ENCODE measurements around the gene PMPCB.
A peak's percentile ranks its signal among the peaks of the same experiment; 100 is the strongest.
"Not testable (repeated sequence)": the region's sequence is repeated elsewhere in the genome, so short reads cannot be mapped to it uniquely, and the experiment has no call there.

PMPCB gene, protein sequence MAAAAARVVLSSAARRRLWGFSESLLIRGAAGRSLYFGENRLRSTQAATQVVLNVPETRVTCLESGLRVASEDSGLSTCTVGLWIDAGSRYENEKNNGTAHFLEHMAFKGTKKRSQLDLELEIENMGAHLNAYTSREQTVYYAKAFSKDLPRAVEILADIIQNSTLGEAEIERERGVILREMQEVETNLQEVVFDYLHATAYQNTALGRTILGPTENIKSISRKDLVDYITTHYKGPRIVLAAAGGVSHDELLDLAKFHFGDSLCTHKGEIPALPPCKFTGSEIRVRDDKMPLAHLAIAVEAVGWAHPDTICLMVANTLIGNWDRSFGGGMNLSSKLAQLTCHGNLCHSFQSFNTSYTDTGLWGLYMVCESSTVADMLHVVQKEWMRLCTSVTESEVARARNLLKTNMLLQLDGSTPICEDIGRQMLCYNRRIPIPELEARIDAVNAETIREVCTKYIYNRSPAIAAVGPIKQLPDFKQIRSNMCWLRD

DNA sequence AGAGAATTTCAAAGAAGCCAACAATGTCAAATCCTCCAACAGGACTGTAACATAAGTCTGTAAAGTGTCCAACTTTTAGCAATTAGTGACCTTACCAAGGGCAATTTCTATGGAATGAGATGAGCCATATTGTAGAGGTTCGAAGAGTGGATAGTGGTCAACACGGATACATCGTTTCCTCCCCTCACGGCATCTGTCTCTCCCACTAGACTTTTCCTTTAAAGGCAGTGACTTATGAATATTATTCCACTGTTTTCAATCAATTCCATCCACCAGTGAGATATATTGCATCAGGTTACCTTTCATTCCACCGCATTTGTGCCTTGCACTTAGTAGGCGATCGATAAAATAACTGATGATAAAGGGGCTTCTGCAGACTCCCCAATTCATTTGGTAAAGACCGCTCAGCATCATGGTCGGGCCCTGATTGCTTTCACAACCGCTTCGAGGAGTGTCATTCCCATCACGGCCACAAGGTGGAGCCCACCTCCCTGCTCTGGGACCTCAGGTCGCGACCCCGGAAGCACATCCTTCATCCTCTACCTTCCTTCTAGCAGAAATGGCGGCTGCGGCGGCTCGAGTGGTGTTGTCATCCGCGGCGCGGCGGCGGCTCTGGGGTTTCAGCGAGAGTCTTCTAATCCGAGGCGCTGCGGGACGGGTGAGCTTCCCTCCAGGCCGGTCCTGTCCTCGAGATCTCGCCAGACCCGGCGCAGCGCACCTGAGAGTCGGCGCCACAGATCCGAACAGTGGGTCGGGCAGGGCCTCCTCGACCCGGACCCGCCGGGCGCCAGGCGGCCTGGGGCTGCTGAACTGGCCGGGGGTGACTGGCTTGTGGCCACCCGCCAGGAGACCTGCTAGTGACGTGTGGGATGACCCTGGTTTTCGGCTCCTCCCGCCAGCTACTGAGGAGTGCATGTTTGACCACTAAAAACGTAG is at the start of gene PMPCB:
PMPCB (plus strand) TSS at position 535 of the 936 bp plus-strand sequence; CDS start at position 560, 25 bp downstream.
- peak; percentile 53 for FAIRE-seq

- FAIRE-seq: not testable (repeated sequence)
Measured at GRCh38 chr7:103253699-103254506, 43.3 kb upstream of the PMPCB start.

DNA sequence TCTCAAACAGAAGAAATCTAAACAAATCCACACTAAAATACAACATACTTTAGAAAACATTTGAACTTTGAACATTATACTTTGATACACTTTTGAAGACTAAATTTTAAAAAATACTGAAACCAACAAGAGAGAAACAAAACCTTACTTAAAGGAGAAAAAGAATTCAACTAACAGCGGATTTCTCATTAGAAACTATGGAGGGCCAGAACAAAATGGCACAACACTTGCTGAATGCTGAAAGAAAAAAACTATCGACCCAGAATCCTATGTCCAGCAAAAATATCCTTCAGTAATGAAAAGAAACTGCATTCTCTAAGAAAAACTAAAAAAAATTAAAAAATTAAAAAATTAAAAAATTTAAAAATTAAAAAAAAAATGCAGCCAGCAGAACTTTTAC is 33.2 kb upstream of the PMPCB start:
- FAIRE-seq: not testable (repeated sequence)

DNA sequence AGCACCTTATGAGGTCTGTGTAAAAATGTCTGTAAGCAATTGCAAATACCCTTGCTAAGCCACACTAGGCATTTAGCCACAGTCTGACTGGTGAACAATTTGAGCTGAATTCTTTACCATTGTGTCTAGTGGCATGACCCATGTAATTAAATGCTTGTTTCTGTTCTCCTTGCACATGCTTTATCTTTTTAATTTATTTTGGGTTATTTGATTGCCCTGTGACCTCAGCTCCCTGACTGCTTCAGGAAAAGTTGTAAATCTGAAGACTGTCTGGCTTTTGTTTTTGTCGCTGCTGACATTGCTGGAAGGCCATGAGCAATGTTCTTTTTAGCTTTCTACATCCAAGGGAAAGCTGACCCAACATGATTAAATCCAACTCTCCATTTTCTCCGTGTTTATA is 31.0 kb upstream of the PMPCB start:
- FAIRE-seq: peak; percentile 12

DNA sequence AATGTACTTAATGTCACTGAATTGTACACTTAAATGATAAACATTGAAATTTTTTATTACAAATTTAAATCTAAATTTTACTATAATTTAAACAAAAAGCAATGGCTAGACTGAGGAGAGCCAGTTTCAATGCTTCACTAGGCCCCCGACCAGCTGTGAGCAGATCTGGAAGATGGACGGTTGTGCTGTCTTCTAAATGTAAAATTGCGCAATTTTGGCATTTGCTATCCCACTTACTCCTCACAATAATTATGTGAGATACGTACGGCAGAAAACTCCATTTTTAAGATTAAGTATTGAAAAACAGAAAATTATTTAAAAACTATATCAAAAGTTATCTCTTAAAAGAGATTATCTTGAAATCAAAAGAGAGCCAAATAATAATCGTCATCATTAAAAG is 23.9 kb upstream of the PMPCB start:
- not testable (repeated sequence) for FAIRE-seq

DNA sequence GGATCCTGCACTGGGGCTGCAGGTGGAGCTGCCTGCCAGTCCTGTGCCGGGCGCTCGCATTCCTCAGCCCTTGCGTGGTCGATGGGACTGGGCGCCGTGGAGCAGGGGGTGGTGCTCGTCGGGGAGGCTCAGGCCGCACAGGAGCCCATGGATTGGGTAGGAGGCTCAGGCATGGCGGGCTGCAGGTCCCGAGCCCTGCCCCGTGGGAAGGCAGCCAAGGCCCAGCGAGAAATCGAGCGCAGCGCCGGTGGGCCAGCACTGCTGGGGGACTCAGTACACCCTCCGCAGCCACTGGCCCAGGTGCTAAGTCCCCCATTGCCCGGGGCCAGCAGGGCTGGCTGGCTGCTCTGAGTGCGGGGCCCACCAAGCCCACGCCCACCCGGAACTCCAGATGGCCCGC is 22.4 kb upstream of the PMPCB start:
- FAIRE-seq: not testable (repeated sequence)

GRCh38 chr7:103278195-103278594 is 19.0 kb upstream of the PMPCB start:
- FAIRE-seq: not testable (repeated sequence)

DNA sequence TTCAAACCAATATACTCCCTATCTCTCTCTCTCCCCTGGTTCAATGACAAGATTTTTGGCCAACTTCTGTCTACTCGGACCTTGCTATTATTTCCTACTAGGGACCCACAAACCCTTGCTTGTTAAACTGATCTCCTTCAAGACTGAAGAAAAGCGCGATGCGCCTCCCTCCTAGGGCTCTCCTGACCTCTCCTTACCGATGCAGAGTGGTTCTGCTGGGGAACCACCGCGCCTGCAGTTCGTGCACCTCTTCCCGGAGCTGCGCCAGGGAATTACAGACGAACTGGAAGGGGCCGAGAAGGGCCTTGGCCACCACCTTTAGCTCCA is 17.6 kb upstream of the PMPCB start:
- FAIRE-seq: not testable (repeated sequence)

DNA sequence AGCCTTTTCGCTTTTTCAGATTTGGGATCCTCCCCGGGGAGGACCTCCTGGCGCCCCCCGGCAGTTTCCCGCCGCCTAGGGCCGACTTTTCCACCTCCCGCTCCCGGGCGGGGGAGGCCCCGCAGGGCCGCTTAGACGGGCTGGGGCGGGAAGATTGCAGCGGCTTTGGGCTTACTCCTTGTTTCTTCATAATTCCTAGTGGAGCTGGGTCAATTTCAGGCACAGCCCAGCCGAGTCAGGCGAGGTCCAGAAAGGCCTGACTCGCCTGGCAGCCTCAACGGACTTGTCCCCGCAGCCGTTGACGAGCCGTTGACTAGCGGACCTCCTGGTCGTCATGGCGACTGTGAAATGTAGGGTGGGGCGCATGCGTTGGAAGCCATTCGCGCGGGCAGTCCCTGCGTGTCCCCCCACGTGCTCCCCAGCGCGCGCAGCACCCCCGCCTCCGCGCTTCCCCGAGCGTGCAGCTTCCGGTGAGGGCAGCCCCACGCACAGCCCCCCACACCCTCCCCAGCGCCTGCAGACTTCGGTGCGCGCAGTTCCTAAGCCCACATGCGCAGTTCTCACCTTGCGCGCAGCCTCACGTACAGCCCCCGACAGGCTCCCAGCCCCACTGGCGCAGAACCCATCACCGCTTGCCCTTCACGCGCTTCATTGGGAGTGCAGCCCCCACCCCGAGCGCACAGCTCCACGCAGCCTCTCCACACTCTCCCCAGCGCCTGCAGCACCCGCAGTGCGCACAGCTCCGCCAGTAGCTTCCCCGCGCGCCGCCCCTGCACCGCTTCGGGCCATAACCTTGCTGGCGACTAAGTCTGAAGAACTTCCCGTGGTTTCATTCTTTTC is 17.1 kb upstream of the PMPCB start:
- not testable (repeated sequence) for FAIRE-seq

GRCh38 chr7:103280803-103281155 is 16.5 kb upstream of the PMPCB start:
- not testable (repeated sequence) for FAIRE-seq

GRCh38 chr7:103282802-103283427 is 14.3 kb upstream of the PMPCB start:
- FAIRE-seq: peak; percentile 99

- FAIRE-seq: no peak
Measured at GRCh38 chr7:103292122-103292521, 5.1 kb upstream of the PMPCB start.

GRCh38 chr7:103293526-103293925 is 3.7 kb upstream of the PMPCB start:
- FAIRE-seq: no peak

GRCh38 chr7:103297837-103298179 is 573 bp downstream of the PMPCB start:
- FAIRE-seq: no peak

- FAIRE-seq: no peak
Measured at GRCh38 chr7:103299660-103300059, 2.4 kb downstream of the PMPCB start.

DNA sequence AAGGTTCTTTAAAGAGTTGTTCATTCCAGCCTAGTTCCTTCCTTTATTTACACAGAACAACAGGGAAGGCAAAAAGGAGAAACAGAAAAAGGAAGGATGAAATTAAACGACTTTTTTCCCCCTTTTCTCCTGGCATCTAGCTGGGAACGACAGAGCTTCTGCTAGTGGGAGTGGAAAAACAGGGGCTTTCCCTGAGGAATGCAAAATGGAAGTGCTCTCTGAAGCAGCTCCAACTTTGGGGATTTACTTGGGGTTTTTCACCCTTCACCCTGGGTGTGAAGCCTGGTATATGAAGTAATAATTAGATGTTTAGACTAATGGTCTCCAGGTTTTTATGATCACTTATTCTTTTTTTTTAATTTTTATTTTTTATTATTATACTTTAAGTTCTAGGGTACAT is 4.2 kb downstream of the PMPCB start:
- FAIRE-seq: no peak

DNA sequence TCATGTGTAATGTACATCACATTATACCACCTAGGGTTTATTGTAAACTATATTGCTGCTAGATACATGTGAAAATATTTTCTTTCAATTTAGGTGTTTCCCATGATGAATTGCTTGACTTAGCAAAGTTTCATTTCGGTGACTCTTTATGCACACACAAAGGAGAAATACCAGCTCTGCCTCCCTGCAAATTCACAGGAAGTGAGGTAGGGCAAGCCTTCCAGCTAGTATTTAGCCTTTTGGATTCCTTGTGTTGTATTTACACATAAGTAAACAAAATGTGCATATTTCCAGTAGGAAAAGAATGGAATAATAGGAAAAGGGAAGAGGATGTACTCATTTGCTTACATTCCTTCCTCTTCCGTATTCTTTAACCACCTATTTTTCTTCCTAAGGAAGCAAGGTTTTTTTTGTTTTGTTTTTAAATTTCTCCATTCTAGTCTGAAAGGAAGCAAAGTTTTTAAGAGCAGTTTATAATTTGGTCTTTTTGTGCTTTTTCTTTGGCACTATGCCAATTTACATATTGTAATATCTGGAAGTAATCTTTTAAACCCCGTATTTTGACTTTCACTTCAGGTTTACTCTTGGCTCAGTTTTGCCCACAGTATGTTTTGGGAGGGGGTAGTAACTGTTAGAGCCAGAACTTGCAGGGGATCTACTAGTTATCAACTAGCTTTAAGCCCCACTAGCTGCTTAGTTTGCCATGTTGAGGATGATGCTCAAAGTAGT is 10.4 kb downstream of the PMPCB start:
- FAIRE-seq: no peak

GRCh38 chr7:103314852-103315251 is 17.6 kb downstream of the PMPCB start:
- no peak for FAIRE-seq

DNA sequence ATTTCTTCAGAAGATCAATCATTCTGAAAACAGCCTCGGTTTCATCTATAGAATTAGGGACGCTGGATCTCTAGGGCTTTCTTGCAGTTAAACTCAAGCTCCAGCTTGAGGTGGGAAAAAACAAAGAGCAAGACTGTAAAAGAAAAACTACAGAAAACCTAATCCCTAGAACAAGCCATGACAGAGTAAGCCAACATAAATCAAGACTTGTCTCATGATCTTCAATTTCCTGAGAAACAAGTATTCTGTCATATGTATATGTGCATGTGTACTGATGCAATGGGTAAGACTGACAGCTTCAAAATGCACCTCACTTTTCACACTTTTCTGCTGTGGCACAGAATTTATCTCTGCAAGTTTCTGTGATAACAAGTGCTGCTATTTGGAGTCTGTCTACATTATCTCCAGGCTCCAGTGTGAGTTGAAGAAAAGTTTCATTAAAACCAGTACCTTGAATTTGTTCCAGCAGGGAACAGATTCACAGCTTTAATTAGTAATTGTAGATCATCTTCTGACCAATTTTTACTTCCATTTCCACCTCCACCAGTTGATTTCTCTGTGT is 19.2 kb downstream of the PMPCB start:
- no peak for FAIRE-seq

DNA sequence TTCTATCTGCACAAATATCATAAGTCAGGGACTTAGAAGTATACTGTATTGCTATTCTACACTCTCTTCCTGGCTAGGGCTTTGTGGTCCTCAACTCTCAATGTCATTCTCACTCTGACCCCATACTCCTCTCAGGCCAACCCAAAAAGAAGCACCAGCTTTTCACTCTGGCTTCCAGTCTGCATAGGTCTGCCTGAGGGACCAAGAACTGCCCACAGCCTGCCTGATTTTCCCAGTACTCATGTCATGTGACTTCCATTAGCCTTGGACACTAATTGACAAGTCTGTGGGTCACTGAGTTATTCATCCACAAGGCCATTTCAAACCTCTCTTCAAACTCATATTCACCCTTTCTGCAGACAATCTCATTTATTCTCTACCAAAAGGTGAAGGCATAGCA is 19.8 kb downstream of the PMPCB start:
- no peak for FAIRE-seq
